A549 (cell line): ENCODE measurements around the gene PNPLA8. TPM values are rescaled to one million over a fixed set of nuclear protein-coding genes. Genes with fewer than 3 reads are reported as not detected.
A peak's percentile ranks its signal among the peaks of the same experiment; 100 is the strongest.

Experiments
- ATAC-seq, 2 experiments: fragments of 200-7000 bp in 1 of 2; fragments of >200 bp in 1 of 2; cut with Nextera tagmentation in 1 of 2; cut with Tn5 transposase in 1 of 2; 3 replicates each; pipeline versions ENCODE4 v1.8.0 to v1.9.1; 2018 to 2020; ENCODE audit warnings: mild to moderate bottlenecking in 1 of 2, moderate library complexity in 1 of 2
- CTCF ChIA-PET: fragments of 300-600 bp; sonication (Branson Sonifier 250); formaldehyde crosslinking; extraction: SDS; loops from one replicate; lab custom pipeline; 2021; ENCODE audit warnings: antibody characterized with exemption, inconsistent platforms; lab: Yijun Ruan, JAX
- POLR2A ChIA-PET: fragments of 350-600 bp; formaldehyde crosslinking; extraction: SDS; loops from one replicate; lab custom pipeline; 2021; ENCODE audit warnings: antibody characterized with exemption, inconsistent platforms; lab: Yijun Ruan, JAX
- DNase-seq, 2 experiments: peaks; one replicate each; pipeline versions ENCODE4 v3.0.0 to v3.0.0-alpha.2; 2011 to 2016; ENCODE audit warnings: low read depth in 1 of 2, low spot score in 1 of 2
- FAIRE-seq: peaks from 2 replicates; lab custom pipeline; 2011; peaks lifted over from hg19 to GRCh38; lab: Jason Lieb, UNC
- H3K27ac ChIP-seq, 2 experiments: fragments of >200 bp; sonication (Bioruptor Twin); formaldehyde crosslinking; 3 replicates each; pipeline ENCODE4 v1.5.1; 2016 to 2017
- H3K4me1 ChIP-seq: fragments of >200 bp; sonication (Bioruptor Twin); formaldehyde crosslinking; 3 replicates; pipeline ENCODE4 v1.6.1; 2016
- H3K4me2 ChIP-seq: fragments of >200 bp; sonication (Bioruptor Twin); formaldehyde crosslinking; 3 replicates; pipeline ENCODE4 v1.6.1; 2016
- H3K4me3 ChIP-seq: fragments of >200 bp; sonication (Bioruptor Twin); formaldehyde crosslinking; 3 replicates; pipeline ENCODE4 v1.5.1; 2016
- H3K9me3 ChIP-seq: fragments of >200 bp; sonication (Bioruptor Twin); formaldehyde crosslinking; 3 replicates; pipeline ENCODE4 v1.6.1; 2016
- CEBPB ChIP-seq, 2 experiments: fragments of >200 bp in 1 of 2; sonication (Bioruptor Twin) in 1 of 2; formaldehyde crosslinking in 1 of 2; IDR thresholded peaks; 2 replicates each; pipeline ENCODE4 v1.6.1; 2012 to 2016
- CHD4 ChIP-seq: fragments of 200-600 bp; sonication (generic); IDR thresholded peaks from 2 replicates; pipeline ENCODE4 v1.6.1; 2016; ENCODE audit warnings: antibody characterized with exemption, mild to moderate bottlenecking, borderline replicate concordance
- E2F6 ChIP-seq: IDR thresholded peaks from 2 replicates; pipeline ENCODE4 v1.6.1; 2012; ENCODE audit warnings: low read depth, borderline replicate concordance
- EHMT2 ChIP-seq: fragments of 200-600 bp; sonication (generic); IDR thresholded peaks from 2 replicates; pipeline ENCODE4 v1.6.1; 2016; ENCODE audit warnings: antibody characterized with exemption, low read depth, mild to moderate bottlenecking, moderate library complexity
- ESRRA ChIP-seq: fragments of 150-350 bp; IDR thresholded peaks from 2 replicates; pipeline ENCODE4 v1.6.1; 2014; ENCODE audit warnings: mild to moderate bottlenecking, low read length, borderline replicate concordance
- FOSL2 ChIP-seq, 2 experiments: fragments of 450-650 bp in 1 of 2; fragments of >200 bp in 1 of 2; sonication (Bioruptor Twin) in 1 of 2; formaldehyde crosslinking; IDR thresholded peaks; 2 replicates each; pipeline versions ENCODE4 v1.5.0 to v1.6.1; 2016 to 2020; ENCODE audit warnings: mild to moderate bottlenecking in 1 of 2, moderate library complexity in 1 of 2
- HDAC2 ChIP-seq: fragments of 200-600 bp; sonication (generic); IDR thresholded peaks from 2 replicates; pipeline ENCODE4 v1.6.1; 2016
- HMGXB4 ChIP-seq: fragments of 250-450 bp; sonication (Bioruptor Pico); IDR thresholded peaks from 2 replicates; pipeline ENCODE4 v1.5.0; 2021; ENCODE audit warnings: mild to moderate bottlenecking, moderate library complexity, borderline replicate concordance
- JUN ChIP-seq, 2 experiments: fragments of >200 bp; sonication (Bioruptor Twin); formaldehyde crosslinking; IDR thresholded peaks; 2 replicates in 1 of 2; 3 replicates in 1 of 2; pipeline ENCODE4 v1.6.1; 2016 to 2017
- MAFK ChIP-seq: fragments of 450-650 bp; IDR thresholded peaks from 2 replicates; pipeline ENCODE4 v1.6.1; 2014; ENCODE audit not compliant: partially characterized antibody
- MAZ ChIP-seq: fragments of 150-350 bp; IDR thresholded peaks from 2 replicates; pipeline ENCODE4 v1.6.1; 2014; ENCODE audit warnings: antibody characterized with exemption, low read depth, low read length, borderline replicate concordance
- NPAS2 ChIP-seq: fragments of 250-450 bp; sonication (Bioruptor Pico); IDR thresholded peaks from 2 replicates; pipeline ENCODE4 v1.8.0; 2022; ENCODE audit warnings: mild to moderate bottlenecking, moderate library complexity, borderline replicate concordance
- PHF8 ChIP-seq: fragments of 200-600 bp; sonication (generic); IDR thresholded peaks from 2 replicates; pipeline ENCODE4 v1.6.1; 2016; ENCODE audit warnings: low read depth, mild to moderate bottlenecking, antibody characterized with exemption, moderate library complexity, borderline replicate concordance
- POLR2A ChIP-seq: IDR thresholded peaks from 2 replicates; pipeline ENCODE4 v1.6.1; 2012; ENCODE audit warnings: mild to moderate bottlenecking, low read length
- RAD21 ChIP-seq, 2 experiments: fragments of >200 bp in 1 of 2; sonication (Bioruptor Twin) in 1 of 2; formaldehyde crosslinking in 1 of 2; IDR thresholded peaks in 1 of 2; conservative IDR thresholded peaks in 1 of 2; 2 replicates in 1 of 2; 3 replicates in 1 of 2; pipeline ENCODE4 v1.6.1; 2012 to 2018; ENCODE audit warnings: inconsistent platforms in 1 of 2
- REST ChIP-seq: fragments of 200-600 bp; sonication (generic); IDR thresholded peaks from 2 replicates; pipeline ENCODE4 v1.6.1; 2016; ENCODE audit warnings: antibody characterized with exemption, mild to moderate bottlenecking, moderate library complexity
- RNF2 ChIP-seq: fragments of 200-600 bp; sonication (generic); IDR thresholded peaks from 2 replicates; pipeline ENCODE4 v1.6.1; 2016; ENCODE audit warnings: low read depth, mild to moderate bottlenecking, antibody characterized with exemption, moderate library complexity, borderline replicate concordance
- SMC3 ChIP-seq: fragments of >200 bp; sonication (Bioruptor Twin); formaldehyde crosslinking; IDR thresholded peaks from 3 replicates; pipeline ENCODE4 v1.6.1; 2018; ENCODE audit warnings: inconsistent platforms
- TFCP2L1 ChIP-seq: fragments of 250-450 bp; sonication (Bioruptor Pico); IDR thresholded peaks from 2 replicates; pipeline ENCODE4 v1.5.0; 2021; ENCODE audit warnings: mild to moderate bottlenecking
- USF2 ChIP-seq: fragments of 450-650 bp; IDR thresholded peaks from 2 replicates; pipeline ENCODE4 v1.6.1; 2014; ENCODE audit warnings: antibody characterized with exemption
- ZFP36 ChIP-seq: fragments of 450-650 bp; IDR thresholded peaks from 2 replicates; pipeline ENCODE4 v1.6.1; 2014; ENCODE audit warnings: borderline replicate concordance; ENCODE audit not compliant: partially characterized antibody
- WGBS: methylation state at CpG from one replicate; pipeline ENCODE4 v1.1.6; 2017; ENCODE audit errors: missing lambda C conversion rate; 5-methylcytosine and 5-hydroxymethylcytosine counted together
- polyA plus RNA-seq, 4 experiments: library from polyadenylated mRNA; depleted of rRNA in 3 of 4; stranded (reverse); fragments of >200 nt; fragmentation: RNase III in 1 of 4; extraction: RNeasy Plus Mini Kit Qiagen cat#74134 plus additional on column Dnase treatment in 1 of 4; gene quantifications; 2 replicates in 3 of 4; 3 replicates in 1 of 4; pipeline ENCODE4 v1.2.3, GENCODE V29; 2011 to 2017

Gene PNPLA8
- polyA plus RNA-seq, 2 of the 4 experiments (the other 2 are of a cell fraction) = 16.1 to 29.6 TPM

- ATAC-seq (no peak), DNase-seq (no peak), FAIRE-seq (no peak)
- POLR2A ChIA-PET = interaction anchor here (0.8 to 1.8 kb wide), 3 partner anchors 105 to 272 kb away, joined by 3 to 5 read pairs (median 4); no protein-coding TSS in a partner anchor
- peaks cover 45% of the 10 kb centered on the region for H3K4me1 ChIP-seq
- no peaks in the 10 kb centered on the region for H3K9me3 ChIP-seq
- peak overlapping the region; percentile 90 to 96 for H3K27ac ChIP-seq
- TF ChIP-seq ZFP36 = no peak
- H3K4me2 ChIP-seq = peak overlapping the region; percentile 83
- 73% methylated on average over 19 of the region's 19 CpGs for WGBS
- CTCF ChIA-PET = interaction anchor here (0.6 to 3.9 kb wide), 4 partner anchors 11 to 276 kb away, joined by 3 to 16 read pairs (median 5); no protein-coding TSS in a partner anchor
- H3K4me3 ChIP-seq = peak overlapping the region; percentile 76
Measured at GRCh38 chr7:108456845-108457540, 68.9 kb downstream of the PNPLA8 start.

GRCh38 chr7:108455998-108456677, 69.8 kb downstream of the PNPLA8 start, which contains the start of gene NRCAM:
Gene NRCAM (minus strand): TSS chr7:108456436. CDS start chr7:108240064, 216,372 bp downstream.
- DNase-seq (peak; percentile 89 to 92), ATAC-seq (peak; percentile 67 to 68), FAIRE-seq (no peak)
- Histone ChIP-seq H3K4me3 (peak within 1 kb of the TSS; percentile 76), H3K9me3 (no peaks in the 10 kb centered on the region), H3K4me2 (peak within 1 kb of the TSS; percentile 83), H3K4me1 (peaks cover 54% of the 10 kb centered on the region), H3K27ac (peak within 1 kb of the TSS; percentile 90 to 96)
- TF ChIP-seq CEBPB (IDR thresholded peaks at IDR 0.05) = no peak
- TF ChIP-seq HDAC2 = peak; percentile 91
- no peak for TF ChIP-seq MAFK
- TF ChIP-seq JUN (IDR thresholded peaks at IDR 0.05) = peak in 1 of 2 experiments; percentile 54; a peak in 2 of 5 replicates
- TF ChIP-seq NPAS2 (CRISPR knock-in tag) = no peak
- peak; percentile 49 for TF ChIP-seq POLR2A
- 0 out of 5 replicates have a peak, but pooled peaks of 1 of the 2 experiments have one; percentile 21 for TF ChIP-seq RAD21 (conservative IDR thresholded peaks at IDR 0.05 in 1 of 2, IDR thresholded peaks at IDR 0.05 in 1 of 2)
- ChIA-PET CTCF (interaction anchor here (0.6 to 2.2 kb wide), 8 partner anchors 8 to 281 kb away, joined by 3 to 8 read pairs (median 4); no protein-coding TSS in a partner anchor), POLR2A (interaction anchor here (0.5 to 2.0 kb wide), 7 partner anchors 36 to 271 kb away, joined by 3 to 5 read pairs (median 3); no protein-coding TSS in a partner anchor)
- WGBS = 0% methylated on average over 18 of the region's 81 CpGs

GRCh38 chr7:108455551-108455997, 70.4 kb downstream of the PNPLA8 start:
- no peak for FAIRE-seq
- WGBS = 0% methylated on average over 15 of the region's 47 CpGs
- ATAC-seq = peak; percentile 45 to 50
- peak in 1 of 2 experiments; percentile 38 for DNase-seq
- POLR2A ChIA-PET = interaction anchor here (0.8 to 2.0 kb wide), 5 partner anchors 35 to 209 kb away, joined by 3 to 5 read pairs (median 4); no protein-coding TSS in a partner anchor
- Histone ChIP-seq H3K27ac (peak overlapping the region; percentile 90 to 96), H3K4me3 (peak overlapping the region; percentile 76), H3K4me1 (peaks cover 60% of the 10 kb centered on the region), H3K4me2 (peak overlapping the region; percentile 83), H3K9me3 (no peaks in the 10 kb centered on the region)
- CTCF ChIA-PET = interaction anchor here (1.0 to 2.2 kb wide), 6 partner anchors 8 to 281 kb away, joined by 3 to 8 read pairs (median 4); no protein-coding TSS in a partner anchor
- TF ChIP-seq FOSL2 (IDR thresholded peaks at IDR 0.05) = no peak
- no peak for TF ChIP-seq FOSL2 (CRISPR knock-in tag; IDR thresholded peaks at IDR 0.05)
- TF ChIP-seq NPAS2 (CRISPR knock-in tag) = no peak
- no peak for TF ChIP-seq MAZ
- TF ChIP-seq TFCP2L1 = no peak
- no peak for TF ChIP-seq REST
- no peak for TF ChIP-seq USF2
- no peak for TF ChIP-seq EHMT2
- no peak for TF ChIP-seq E2F6
- no peak for TF ChIP-seq SMC3
- no peak for TF ChIP-seq HMGXB4 (CRISPR knock-in tag)
- TF ChIP-seq PHF8 = no peak
- no peak for TF ChIP-seq CEBPB (IDR thresholded peaks at IDR 0.05)
- no peak for TF ChIP-seq CHD4
- no peak for TF ChIP-seq RNF2
- no peak for TF ChIP-seq RAD21 (conservative IDR thresholded peaks at IDR 0.05 in 1 of 2, IDR thresholded peaks at IDR 0.05 in 1 of 2)
- TF ChIP-seq ESRRA = no peak
